NOMO-1 (cell line): ENCODE results near the gene POTEJ.
"Not testable (repeated sequence)": the region's sequence is repeated elsewhere in the genome, so short reads cannot be mapped to it uniquely, and the experiment has no call there.

Source experiments
- DNase-seq, 2 experiments: peaks; one replicate each; lab custom pipeline; 2025; ENCODE audit not compliant: unreplicated experiment in 2 of 2; lab: John Stamatoyannopoulos, UW

POTEJ gene

DNA sequence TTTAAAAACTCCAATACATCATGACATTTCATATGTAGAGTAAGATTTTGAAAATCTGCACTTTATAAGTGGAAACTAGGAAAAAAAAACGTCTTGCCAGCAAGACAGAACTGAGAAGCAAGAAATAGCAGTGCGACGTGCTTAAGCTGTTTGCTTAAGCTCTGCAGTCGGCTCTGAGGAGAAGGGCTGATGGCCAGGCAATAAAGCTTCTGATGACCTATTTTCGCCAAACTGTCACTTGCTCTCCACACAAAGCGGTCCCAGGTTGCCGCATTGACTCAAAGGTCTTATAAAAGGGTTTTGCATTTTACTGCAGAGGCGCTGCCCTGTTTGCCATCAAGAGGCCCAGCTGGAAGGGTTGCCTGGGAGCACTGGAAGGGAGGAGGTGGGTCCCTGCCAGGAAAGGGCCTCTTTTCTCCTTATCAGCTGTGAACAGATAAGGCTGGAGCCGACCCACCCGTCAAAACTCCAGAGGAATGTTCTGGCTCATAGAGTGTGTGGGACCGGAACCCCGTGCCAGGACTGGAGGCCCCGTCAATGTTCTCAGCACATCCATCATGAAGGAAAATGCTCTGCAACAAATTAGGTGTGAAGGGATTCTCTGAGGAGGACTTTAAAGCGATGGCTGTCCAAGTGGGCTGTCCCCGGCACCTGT, 9.5 kb upstream of the POTEJ start:
- not testable (repeated sequence) for DNase-seq

DNA sequence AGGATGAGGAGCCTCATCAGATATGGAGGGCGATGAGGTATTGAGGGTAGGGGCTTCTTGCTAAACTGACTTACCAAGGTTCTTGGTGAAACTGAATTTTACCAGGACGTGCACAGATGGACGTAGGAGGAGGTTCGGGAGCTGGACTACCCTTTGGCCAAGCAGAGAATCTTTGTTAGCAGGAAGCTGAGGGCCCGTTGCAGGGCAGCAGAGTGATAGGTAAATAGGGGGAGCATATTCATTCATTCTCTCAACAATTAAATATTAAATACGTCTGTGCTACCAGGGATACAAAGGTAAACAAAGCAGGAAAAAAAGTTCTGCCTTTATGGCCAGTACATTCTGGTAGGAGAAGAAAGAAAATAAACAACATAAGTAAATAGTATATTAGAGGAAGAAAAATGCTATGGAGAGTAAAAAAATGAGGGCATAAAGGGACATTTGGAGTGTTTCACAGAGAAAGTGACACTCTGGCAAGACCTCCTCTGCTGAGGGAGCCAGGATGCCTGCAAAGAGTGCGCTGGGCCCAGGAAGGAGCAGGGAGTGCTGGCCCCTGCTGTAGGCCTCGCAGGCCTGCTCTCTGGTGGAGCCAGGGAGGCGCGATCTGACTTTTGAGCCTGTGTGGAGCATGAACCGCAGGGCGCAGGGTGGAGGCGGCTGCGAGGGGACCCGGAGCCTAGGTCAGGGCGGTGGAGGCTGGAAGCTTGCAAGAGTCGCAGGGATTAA, 2.8 kb upstream of the POTEJ start:
- DNase-seq, result not testable (repeated sequence)

DNA sequence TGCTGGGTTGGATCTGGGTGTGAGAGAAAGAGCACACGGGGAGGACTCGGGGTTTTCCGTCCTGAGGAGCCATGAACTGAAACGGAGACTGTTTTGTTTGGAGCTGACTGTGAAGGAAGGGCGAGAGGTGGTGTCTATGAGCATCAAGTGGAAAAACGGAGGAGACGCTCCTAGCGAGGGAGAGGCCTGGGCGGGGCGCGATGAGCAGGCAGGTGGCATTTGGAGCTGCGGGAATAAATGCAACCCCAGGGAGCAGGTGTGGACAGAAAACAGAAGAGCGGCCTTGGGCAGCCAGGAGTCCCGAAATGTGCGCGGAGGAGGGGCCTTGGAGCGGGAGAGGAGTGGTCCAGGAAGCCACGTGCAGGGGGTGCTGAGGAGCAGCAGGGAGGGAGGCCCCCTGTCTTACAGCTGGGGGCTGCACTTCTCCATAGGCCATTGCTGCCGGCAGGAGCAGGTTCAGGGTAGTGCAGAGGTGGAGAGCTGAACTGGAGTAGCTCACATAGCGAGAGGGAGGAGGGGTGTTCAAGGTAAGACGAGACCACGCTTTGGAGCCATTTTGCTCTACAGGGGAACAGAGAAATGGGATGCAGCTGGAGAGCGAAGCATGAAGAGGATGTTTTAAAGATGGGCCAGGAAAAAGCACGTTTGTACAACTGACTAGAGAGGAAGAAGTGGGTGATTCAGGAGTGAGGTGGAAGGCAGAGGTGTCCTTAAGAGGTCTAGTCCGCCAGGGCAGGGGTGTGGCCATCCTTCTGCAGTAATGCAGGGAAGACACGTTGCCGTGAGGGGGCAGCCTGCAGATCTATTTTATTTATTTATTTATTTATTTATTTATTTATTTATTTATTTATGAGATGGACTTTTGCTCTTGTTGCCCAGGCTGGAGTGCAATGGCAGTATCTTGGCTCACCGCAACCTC, 2.0 kb upstream of the POTEJ start:
- DNase-seq, result not testable (repeated sequence)

DNA sequence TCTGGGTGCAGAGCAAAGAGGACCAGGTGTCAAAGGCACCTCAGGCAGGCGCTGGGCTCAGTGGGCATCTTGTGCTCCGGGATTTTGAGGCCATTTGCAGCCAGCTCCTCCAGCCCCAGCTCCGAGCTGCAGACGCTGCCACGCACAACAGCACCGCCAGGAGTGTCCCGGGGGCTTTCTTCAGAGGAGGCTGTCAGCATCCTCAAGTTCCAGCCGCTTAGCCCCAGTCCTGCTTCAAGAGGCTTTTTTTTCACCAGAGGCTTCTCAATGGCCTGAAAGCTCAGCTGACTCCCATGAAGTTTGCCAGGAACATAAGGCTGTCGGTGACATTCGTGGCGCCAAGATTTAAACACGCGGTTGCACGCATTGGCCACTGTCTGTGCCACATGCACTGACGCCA, 754 bp upstream of the POTEJ start:
- DNase-seq, result not testable (repeated sequence)

DNA sequence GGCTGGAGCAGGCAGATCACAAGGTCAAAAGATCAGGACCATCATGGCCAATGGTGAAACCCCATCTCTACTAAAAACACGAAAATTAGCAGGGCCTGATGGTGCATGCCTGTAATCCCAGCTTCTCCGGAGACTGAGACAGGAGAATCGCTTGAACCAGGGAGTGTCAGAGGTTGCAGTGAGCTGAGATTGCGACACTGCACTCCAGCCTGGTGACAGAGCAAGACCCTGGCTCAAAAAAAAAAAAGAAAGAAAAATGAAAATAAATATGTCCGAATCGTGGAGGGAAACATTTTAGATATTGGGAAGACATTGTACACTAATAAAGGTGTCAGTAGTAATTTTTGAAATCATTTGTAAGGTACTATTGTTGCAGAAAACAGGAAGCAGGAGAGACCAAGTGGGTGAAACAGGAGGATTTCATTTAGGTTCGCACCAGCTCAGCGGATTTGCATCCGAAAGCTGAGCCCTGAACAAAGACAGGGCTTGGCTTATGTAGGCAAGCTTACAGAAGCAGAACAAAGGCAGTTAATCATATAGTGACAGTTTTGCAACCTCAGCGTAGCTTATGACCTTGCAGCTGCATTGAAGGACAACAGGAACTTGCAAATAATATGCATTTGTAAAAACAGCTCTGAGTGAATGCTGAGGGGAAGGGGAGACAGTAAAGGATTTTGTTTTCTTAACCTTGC, 17.7 kb downstream of the POTEJ start:
- DNase-seq, result not testable (repeated sequence)

DNA sequence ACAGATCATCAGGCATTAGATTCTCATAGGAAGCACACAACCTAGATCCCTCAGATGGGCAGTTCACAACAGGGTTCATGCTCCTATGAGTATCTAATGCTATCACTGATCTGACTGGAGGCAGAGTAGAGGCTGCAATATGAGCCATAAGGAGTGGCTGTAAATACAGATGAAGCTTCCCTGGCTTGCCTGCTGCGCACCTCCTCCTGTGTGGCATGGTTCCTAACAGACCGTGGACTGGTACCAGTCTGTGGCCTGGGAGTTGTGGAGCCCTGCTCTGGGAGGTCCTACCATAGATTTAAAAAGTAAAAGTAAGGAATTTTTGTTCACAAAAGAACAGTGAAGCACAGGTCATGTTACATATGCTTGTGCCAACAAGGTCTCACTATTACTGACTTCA, 27.7 kb downstream of the POTEJ start:
- not testable (repeated sequence) for DNase-seq

DNA sequence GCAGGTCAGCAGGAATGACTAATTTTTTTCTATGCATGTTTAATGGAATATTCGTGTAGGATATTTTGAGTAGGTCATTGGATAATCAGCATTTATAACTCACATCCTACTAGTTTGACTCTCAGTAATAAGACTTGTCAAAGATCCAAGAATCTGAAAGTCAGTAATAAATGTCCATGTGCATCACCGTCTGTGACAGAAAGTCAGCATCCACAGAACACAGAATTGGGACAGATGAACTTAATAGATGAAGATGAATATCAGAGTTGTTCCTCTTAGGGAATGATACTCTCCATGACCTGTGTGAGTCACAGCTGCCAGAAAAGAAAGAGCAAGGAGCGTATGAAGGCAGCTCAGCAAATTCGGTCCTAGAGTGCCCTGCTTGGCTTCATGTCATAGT, 30.4 kb downstream of the POTEJ start:
- not testable (repeated sequence) for DNase-seq

DNA sequence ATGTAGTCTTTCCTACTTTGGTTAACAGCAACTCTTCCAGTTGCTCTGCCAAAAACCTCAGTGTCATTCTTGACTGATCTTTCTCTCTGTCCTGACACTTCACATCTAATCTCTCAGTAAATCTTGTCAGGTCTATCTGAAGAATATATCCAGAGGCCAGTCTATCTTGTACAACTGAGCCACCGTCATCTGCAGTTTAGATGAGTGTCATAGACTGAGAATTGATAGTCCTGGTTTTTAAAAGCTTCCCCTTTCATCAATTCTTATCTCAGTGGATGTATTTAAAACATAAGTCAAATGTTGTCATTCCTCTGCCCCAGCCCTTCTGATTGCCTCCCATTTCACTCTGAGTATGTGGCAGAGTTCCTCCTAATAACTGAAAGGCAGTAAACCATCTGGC, 38.0 kb downstream of the POTEJ start:
- not testable (repeated sequence) for DNase-seq

DNA sequence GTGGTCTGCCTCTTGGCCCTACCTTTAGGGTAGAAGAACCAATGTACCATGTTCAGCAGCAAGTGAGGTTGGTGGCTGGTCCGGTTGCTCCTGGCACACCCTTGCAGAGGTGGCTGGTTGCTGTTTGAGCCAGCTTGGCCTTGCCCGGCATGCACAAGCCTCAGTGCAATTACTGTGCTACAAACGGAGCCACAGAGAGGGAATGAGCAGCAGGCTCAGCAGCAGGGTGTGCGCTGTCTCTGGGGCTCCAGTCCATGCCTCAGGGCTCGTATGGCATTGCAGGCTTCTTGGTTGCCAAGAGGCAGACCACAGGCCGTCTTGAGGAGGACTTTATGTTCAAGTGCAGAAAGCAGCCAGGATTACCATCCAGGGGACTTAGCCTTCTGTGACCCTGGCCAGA, 53.3 kb downstream of the POTEJ start:
- not testable (repeated sequence) for DNase-seq

DNA sequence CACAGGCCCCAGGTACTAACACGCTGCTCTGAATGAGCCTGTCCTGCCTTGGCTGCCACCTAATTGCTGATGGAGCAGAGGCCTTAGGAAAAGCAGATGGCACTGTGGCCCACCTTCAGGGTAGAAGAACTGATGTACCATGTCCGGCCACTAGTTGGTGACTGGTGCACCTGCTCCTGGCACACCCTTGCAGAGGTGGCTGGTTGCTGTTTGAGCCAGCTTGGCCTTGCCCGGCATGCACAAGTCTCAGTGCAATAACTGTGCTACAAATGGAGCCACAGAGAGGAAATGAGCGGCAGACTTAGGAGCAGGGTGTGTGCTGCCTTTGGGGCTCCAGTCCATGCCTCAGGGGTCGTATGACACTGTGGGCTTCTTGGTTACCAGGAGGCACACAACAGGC, 54.4 kb downstream of the POTEJ start:
- DNase-seq, result not testable (repeated sequence)

DNA sequence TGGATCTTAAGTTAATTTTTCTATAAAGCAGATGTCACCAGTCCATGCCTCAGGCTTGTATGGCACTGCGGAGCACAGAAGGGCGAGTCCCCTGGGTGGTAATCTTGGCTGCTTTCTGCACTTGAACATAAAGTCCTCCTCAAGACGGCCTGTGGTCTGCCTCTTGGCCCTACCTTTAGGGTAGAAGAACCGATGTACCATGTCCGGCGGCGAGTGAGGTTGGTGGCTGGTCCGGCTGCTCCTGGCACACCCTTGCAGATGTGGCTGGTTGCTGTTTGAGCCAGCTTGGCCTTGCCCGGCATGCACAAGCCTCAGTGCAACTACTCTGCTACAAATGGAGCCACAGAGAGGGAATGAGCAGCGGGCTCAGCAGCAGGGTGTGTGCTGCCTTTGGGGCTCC, 56.3 kb downstream of the POTEJ start:
- DNase-seq, result not testable (repeated sequence)

DNA sequence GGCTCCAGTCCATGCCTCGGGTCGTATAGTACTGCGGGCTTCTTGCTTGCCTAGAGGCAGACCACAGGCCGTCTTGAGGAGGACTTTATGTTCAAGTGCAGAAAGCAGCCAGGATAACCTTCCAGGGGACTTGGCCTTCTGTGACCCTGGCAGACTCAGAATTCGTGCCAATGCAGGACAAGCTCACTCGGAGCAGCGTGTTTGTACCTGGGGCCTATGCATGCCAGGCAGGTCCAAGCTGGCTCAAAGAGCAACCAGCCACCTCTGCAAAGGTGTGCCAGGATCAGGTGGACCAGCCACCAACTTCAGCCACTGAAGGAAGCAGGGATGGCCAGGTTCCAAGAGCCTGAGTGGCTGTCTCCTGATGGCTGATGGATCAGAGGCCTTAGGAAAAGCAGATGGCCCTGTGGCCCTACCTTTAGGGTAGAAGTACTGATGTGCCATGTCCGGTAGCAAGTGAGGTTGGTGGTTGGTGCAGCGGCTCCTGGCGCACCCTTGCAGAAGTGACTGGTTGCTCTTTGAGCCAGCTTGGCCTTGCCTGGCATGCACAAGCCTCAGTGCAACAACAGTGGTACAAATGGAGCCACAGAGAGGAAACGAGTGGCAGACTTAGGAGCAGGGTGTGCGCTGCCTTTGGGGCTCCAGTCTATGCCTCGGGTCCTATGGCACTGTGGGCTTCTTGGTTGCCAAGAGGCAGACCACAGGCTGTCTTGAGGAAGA, 58.9 kb downstream of the POTEJ start:
- DNase-seq, result not testable (repeated sequence)

DNA sequence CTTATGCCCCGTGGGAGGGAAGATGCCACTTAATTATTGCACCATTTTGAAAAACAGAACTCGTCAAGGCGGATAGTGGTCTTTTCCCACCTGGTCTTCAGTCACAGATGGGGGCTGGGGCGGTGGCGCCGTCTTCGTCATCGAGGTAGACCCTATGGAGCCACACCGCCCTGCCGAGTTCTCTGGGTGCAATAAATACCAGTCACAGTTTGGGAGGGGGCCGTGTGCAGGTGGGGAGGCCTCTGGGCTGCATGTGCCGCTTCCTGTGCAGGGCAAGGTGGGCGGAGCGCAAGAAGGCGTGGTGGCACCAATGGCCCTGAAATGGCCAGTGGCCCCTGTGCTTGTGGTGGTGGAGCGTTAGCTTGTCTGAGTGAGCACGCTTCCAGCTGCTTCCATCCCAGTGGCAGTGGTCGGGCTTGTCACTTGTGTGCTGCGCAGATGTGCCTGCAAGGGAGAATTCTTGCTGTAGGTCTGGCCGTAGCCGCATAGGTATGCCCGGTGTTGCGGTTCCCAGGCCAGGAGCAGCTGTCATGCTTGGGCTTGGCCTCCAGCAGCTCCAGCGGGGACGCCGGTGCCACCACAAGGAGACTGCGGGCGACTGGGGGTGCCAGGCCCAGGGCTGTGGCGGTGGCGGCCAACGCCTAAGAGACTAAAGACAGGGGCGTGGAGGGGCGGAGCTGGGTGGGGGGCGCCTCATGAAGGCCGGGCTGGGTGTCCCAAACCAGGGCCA, 81.0 kb downstream of the POTEJ start:
- DNase-seq, result not testable (repeated sequence)

DNA sequence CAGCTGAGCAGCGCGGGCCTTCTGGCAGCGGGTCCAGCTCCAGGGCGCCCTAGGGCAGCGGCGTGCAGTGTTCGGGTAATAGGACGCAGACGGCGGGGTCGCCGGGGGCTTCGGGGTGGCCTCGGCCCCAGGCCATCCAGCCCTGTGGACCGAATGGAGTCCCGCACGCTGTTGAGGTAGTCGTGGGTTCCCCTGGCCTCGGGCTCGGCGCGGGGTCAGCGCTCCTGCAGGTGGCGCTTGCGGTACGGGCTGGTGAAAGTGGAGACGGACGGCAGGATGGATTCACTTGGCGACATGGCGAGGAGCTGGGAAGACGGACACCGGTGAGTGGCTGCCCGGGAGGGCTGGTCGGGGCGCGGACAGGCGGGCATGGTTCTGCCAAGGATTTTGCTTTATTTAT, 82.2 kb downstream of the POTEJ start:
- DNase-seq, result not testable (repeated sequence)

DNA sequence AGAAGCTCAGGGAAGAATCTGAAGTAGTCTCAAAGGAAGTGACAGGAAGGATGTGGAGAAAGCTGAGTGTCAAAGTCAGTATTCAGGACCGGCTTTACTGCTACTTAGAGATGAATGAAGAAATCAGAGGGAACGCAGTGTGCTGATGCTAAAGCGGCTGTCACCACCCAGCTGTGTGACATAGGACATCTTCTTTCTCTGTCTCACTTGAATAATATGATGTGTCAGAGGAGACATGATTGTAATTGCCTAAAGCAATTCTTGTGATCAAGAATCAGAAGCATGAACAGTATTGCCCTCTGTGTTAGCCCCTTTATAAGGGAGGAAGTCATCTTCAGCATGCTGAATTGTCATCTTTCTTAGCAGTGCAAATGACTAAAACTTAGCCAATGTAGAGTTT, 92.0 kb downstream of the POTEJ start:
- not testable (repeated sequence) for DNase-seq
